Measurements from ENCODE around the gene COX4I2.
"Not testable (repeated sequence)": the region's sequence is repeated elsewhere in the genome, so short reads cannot be mapped to it uniquely, and the experiment has no call there.

The COX4I2 gene

GRCh38 chr20:31642837-31643236 lies 5.1 kb downstream of the COX4I2 start:
- no peak overlapping the region for H3K4me3 ChIP-seq (ENCODE audit: low read depth, low read length)
- no peak for TF ChIP-seq MYC (IDR thresholded peaks at IDR 0.05; ENCODE audit: low read depth, low read length)
- TF ChIP-seq POLR2A (IDR thresholded peaks at IDR 0.05; ENCODE audit: extremely low read depth, insufficient read length), result no peak
- TF ChIP-seq CTCF (IDR thresholded peaks at IDR 0.05; ENCODE audit: low read depth, low read length), result no peak
- TF ChIP-seq MAX (IDR thresholded peaks at IDR 0.05; ENCODE audit: low read depth, low read length), result no peak

GRCh38 chr20:31643522-31643921 lies 5.8 kb downstream of the COX4I2 start:
- TF ChIP-seq POLR2A (IDR thresholded peaks at IDR 0.05; ENCODE audit: extremely low read depth, insufficient read length) (no peak), MYC (IDR thresholded peaks at IDR 0.05; ENCODE audit: low read depth, low read length) (no peak), MAX (IDR thresholded peaks at IDR 0.05; ENCODE audit: low read depth, low read length) (no peak), CTCF (IDR thresholded peaks at IDR 0.05; ENCODE audit: low read depth, low read length) (no peak)
- no peak for DNase-seq (ENCODE audit: low read depth)
- no peak overlapping the region for H3K4me3 ChIP-seq (ENCODE audit: low read depth, low read length)

More at GRCh38 chr20:31642837-31643236, 5.1 kb downstream of the COX4I2 start:
- DNase-seq (ENCODE audit: low read depth), result no peak

GRCh38 chr20:31644701-31645100 lies 7.0 kb downstream of the COX4I2 start:
- no peak overlapping the region for H3K4me3 ChIP-seq (ENCODE audit: low read depth, low read length)
- no peak for DNase-seq (ENCODE audit: low read depth)
- TF ChIP-seq MYC (IDR thresholded peaks at IDR 0.05; ENCODE audit: low read depth, low read length) (no peak), MAX (IDR thresholded peaks at IDR 0.05; ENCODE audit: low read depth, low read length) (no peak), CTCF (IDR thresholded peaks at IDR 0.05; ENCODE audit: low read depth, low read length) (no peak), POLR2A (IDR thresholded peaks at IDR 0.05; ENCODE audit: extremely low read depth, insufficient read length) (no peak)

GRCh38 chr20:31648104-31648503 lies 10.4 kb downstream of the COX4I2 start:
- not testable (repeated sequence) for DNase-seq (ENCODE audit: low read depth); H3K4me3 ChIP-seq (ENCODE audit: low read depth, low read length)

GRCh38 chr20:31652917-31653396 lies 15.2 kb downstream of the COX4I2 start:
- no peak overlapping the region for H3K4me3 ChIP-seq (ENCODE audit: low read depth, low read length)
- no peak for TF ChIP-seq POLR2A (IDR thresholded peaks at IDR 0.05; ENCODE audit: extremely low read depth, insufficient read length)
- TF ChIP-seq MYC (IDR thresholded peaks at IDR 0.05; ENCODE audit: low read depth, low read length), result no peak
- no peak for TF ChIP-seq MAX (IDR thresholded peaks at IDR 0.05; ENCODE audit: low read depth, low read length)
- no peak for TF ChIP-seq CTCF (IDR thresholded peaks at IDR 0.05; ENCODE audit: low read depth, low read length)
- no peak for DNase-seq (ENCODE audit: low read depth)

- TF ChIP-seq MYC (IDR thresholded peaks at IDR 0.05; ENCODE audit: low read depth, low read length) (no peak), MAX (IDR thresholded peaks at IDR 0.05; ENCODE audit: low read depth, low read length) (no peak), CTCF (IDR thresholded peaks at IDR 0.05; ENCODE audit: low read depth, low read length) (no peak), POLR2A (IDR thresholded peaks at IDR 0.05; ENCODE audit: extremely low read depth, insufficient read length) (no peak)
- no peak for DNase-seq (ENCODE audit: low read depth)
Measured at GRCh38 chr20:31653561-31653960, 15.8 kb downstream of the COX4I2 start.

More at GRCh38 chr20:31653561-31653960, 15.8 kb downstream of the COX4I2 start:
- no peak overlapping the region for H3K4me3 ChIP-seq (ENCODE audit: low read depth, low read length)

All from NB4 (cell line).